Measurements from ENCODE around the gene SEPTIN10. TPM values are rescaled to one million over a fixed set of nuclear protein-coding genes. Genes with fewer than 3 reads are reported as not detected.

SEPTIN10 gene
- total RNA-seq, 1 experiment from 2014 or later, result 113 TPM

DNA sequence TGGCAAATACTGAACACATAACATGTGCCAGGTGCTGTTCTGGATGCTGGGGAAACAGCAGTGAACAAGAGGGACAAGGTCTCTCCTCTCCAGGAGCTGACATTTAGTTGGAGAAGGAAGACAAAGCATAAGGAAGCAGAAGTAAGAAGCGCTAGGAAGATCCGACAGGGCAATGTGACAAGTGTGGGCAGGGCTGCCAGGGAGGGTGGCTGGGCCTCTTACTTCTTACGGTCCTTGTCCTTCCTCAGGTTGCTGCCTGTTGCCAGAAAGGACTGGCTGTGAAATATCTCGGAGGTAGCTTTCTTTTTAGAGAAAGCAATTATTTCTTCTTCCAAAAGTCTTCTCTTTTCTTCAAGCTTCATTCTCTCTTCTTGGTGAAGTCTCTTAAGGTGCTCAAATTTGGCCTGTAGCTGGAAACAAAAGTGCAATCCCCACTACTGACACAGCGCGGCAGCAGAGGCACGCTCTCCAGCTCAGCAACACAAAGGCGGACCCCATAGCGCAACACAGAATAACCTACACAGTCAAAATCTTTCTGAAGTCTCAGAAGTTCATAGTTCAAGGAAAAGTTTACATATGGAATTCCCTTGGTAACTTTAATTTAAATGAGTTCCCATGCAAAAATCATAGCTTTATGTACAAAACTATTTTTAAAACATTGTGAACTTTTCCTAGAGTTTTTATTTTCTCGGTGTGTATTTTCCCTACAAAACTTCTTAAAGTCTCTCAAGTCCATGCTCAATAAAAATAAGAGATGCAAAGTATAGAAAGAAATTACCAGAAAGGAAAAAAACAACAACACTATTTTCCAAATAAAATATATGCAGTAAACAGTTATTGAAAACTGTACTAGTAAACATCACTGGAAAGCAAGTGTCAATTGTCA, 67.7 kb downstream of the SEPTIN10 start:
- no TSS peak for BruUV-seq (replicated peaks)
- peak; percentile 28 for DNase-seq (ENCODE audit: low read depth, low spot score)
- ChIA-PET POLR2A (interaction anchor here (1.3 kb wide), 1 partner anchor 17 kb away, joined by 3 read pairs; no protein-coding TSS in a partner anchor), RAD21 (ENCODE audit: low non-redundant PET in 1 of 2, low total read pairs in 2 of 2, uncharacterized antibody in 2 of 2, unreplicated experiment in 2 of 2) (interaction anchor here (1.0 to 1.8 kb wide), 5 partner anchors 62 to 190 kb away, joined by 3 to 11 read pairs (median 3); no protein-coding TSS in a partner anchor), CTCF (interaction anchor here (0.7 to 1.8 kb wide), 16 partner anchors 10 to 189 kb away, joined by 3 to 23 read pairs (median 4); partner anchors contain the start of genes SEPTIN10 and SOWAHC)
- Histone ChIP-seq H3K4me3 (replicated peaks in 1 of 2; ENCODE audit: low read depth in 1 of 2, low read length in 2 of 2) (no peak overlapping the region), H3K9me2 (ENCODE audit: insufficient read depth) (no peaks in the 10 kb centered on the region), H3K27ac (ENCODE audit: low read depth, low read length) (no peak overlapping the region), H3K9ac (ENCODE audit: low read length) (no peak overlapping the region), H4K20me1 (ENCODE audit: insufficient read depth) (no peaks in the 10 kb centered on the region; the same call in 1 of the 2 replicates), H3K79me2 (ENCODE audit: insufficient read depth, low read length) (no peaks in the 10 kb centered on the region), H2AFZ (ENCODE audit: low read depth, low read length, poor library complexity, severe bottlenecking) (no peak overlapping the region), H3K4me2 (ENCODE audit: low read length) (no peak overlapping the region), H3K27me3 (ENCODE audit: insufficient read depth, low read length) (no peaks in the 10 kb centered on the region), H3K36me3 (ENCODE audit: control insufficient read depth in 1 of 2, insufficient read depth in 2 of 2, low read length in 2 of 2) (peaks cover 0 to 4% of the 10 kb centered on the region in 2 experiments; a peak in 2 of 4 replicates), H3K4me1 (ENCODE audit: control insufficient read depth in 1 of 2, insufficient read depth in 2 of 2, low read length in 2 of 2) (peaks cover 0 to 3% of the 10 kb centered on the region in 2 experiments; a peak in 1 of 4 replicates), H3K9me3 (ENCODE audit: control insufficient read depth in 1 of 2, insufficient read depth in 1 of 2, low read depth in 1 of 2, low read length in 2 of 2) (no peaks in the 10 kb centered on the region)
- peak; percentile 95 for ATAC-seq
- intact Hi-C loops (cut with micrococcal nuclease), result loop anchor here (1.0 to 5.0 kb wide), 2 partner anchors 66 to 190 kb away; partner anchors contain the start of genes SEPTIN10 and SOWAHC
- TF ChIP-seq RAD21 (IDR thresholded peaks at IDR 0.05; ENCODE audit: low read depth) (peak; percentile 87), SP1 (IDR thresholded peaks at IDR 0.05; ENCODE audit: low read depth) (no peak)
- TF ChIP-seq, protein P1, sequence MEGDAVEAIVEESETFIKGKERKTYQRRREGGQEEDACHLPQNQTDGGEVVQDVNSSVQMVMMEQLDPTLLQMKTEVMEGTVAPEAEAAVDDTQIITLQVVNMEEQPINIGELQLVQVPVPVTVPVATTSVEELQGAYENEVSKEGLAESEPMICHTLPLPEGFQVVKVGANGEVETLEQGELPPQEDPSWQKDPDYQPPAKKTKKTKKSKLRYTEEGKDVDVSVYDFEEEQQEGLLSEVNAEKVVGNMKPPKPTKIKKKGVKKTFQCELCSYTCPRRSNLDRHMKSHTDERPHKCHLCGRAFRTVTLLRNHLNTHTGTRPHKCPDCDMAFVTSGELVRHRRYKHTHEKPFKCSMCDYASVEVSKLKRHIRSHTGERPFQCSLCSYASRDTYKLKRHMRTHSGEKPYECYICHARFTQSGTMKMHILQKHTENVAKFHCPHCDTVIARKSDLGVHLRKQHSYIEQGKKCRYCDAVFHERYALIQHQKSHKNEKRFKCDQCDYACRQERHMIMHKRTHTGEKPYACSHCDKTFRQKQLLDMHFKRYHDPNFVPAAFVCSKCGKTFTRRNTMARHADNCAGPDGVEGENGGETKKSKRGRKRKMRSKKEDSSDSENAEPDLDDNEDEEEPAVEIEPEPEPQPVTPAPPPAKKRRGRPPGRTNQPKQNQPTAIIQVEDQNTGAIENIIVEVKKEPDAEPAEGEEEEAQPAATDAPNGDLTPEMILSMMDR (IDR thresholded peaks at IDR 0.05 in 2 of 3, conservative IDR thresholded peaks at IDR 0.05 in 1 of 3; ENCODE audit: borderline replicate concordance in 1 of 3, insufficient read depth in 1 of 3, low read depth in 2 of 3, low read length in 2 of 3), result peak; percentile 76 to 82 (median 77)

GRCh38 chr2:109542384-109542783, 71.4 kb downstream of the SEPTIN10 start:
- ChIA-PET POLR2A (no interaction called here), CTCF (no interaction called here), RAD21 (ENCODE audit: low non-redundant PET in 1 of 2, low total read pairs in 2 of 2, uncharacterized antibody in 2 of 2, unreplicated experiment in 2 of 2) (no interaction called here)
- Histone ChIP-seq H3K9me3 (ENCODE audit: control insufficient read depth in 1 of 2, insufficient read depth in 1 of 2, low read depth in 1 of 2, low read length in 2 of 2) (no peaks in the 10 kb centered on the region), H3K9me2 (ENCODE audit: insufficient read depth) (no peaks in the 10 kb centered on the region), H3K36me3 (ENCODE audit: control insufficient read depth in 1 of 2, insufficient read depth in 2 of 2, low read length in 2 of 2) (peaks cover 0 to 4% of the 10 kb centered on the region in 2 experiments; a peak in 2 of 4 replicates), H3K4me3 (replicated peaks in 1 of 2; ENCODE audit: low read depth in 1 of 2, low read length in 2 of 2) (no peak overlapping the region), H3K79me2 (ENCODE audit: insufficient read depth, low read length) (no peaks in the 10 kb centered on the region), H3K4me1 (ENCODE audit: control insufficient read depth in 1 of 2, insufficient read depth in 2 of 2, low read length in 2 of 2) (no peaks in the 10 kb centered on the region), H3K27ac (ENCODE audit: low read depth, low read length) (no peak overlapping the region), H3K27me3 (ENCODE audit: insufficient read depth, low read length) (no peaks in the 10 kb centered on the region), H3K4me2 (ENCODE audit: low read length) (no peak overlapping the region), H4K20me1 (ENCODE audit: insufficient read depth) (no peaks in the 10 kb centered on the region; the same call in 1 of the 2 replicates), H3K9ac (ENCODE audit: low read length) (no peak overlapping the region), H2AFZ (ENCODE audit: low read depth, low read length, poor library complexity, severe bottlenecking) (no peak overlapping the region)
- intact Hi-C loops (cut with micrococcal nuclease), result no loop called here
- DNase-seq (ENCODE audit: low read depth, low spot score), result no peak
- no TSS peak for BruUV-seq (replicated peaks)
- no peak for ATAC-seq
- TF ChIP-seq POLR2AphosphoS5 (IDR thresholded peaks at IDR 0.05; ENCODE audit: low read depth, low read length), result no peak
- no peak for TF ChIP-seq SP1 (IDR thresholded peaks at IDR 0.05; ENCODE audit: low read depth)
- no peak for TF ChIP-seq ELF1 (IDR thresholded peaks at IDR 0.05; ENCODE audit: borderline replicate concordance, low read depth)
- no peak for TF ChIP-seq SRF (IDR thresholded peaks at IDR 0.05; ENCODE audit: low read depth)
- no peak for TF ChIP-seq CEBPB (IDR thresholded peaks at IDR 0.05; ENCODE audit: low read depth)
